GM12878 (cell line): ENCODE data around the gene EVC. TPM values are rescaled to one million over a fixed set of nuclear protein-coding genes. Genes with fewer than 3 reads are reported as not detected.

Experiments
- ATAC-seq: fragments of 200-7000 bp; cut with Tn5 transposase; 3 replicates; pipeline ENCODE4 v1.9.1; 2020; ENCODE audit warnings: mild to moderate bottlenecking, moderate library complexity
- BruUV-seq: library from RNA; stranded (reverse); fragments of 400-500 nt; replicated peaks from 2 replicates; lab custom pipeline; 2021; lab: Mats Ljungman, UMichigan
- CTCF ChIA-PET: fragments of 300-600 bp; sonication (Branson Sonifier 250); formaldehyde crosslinking; extraction: SDS; loops from one replicate; lab custom pipeline; 2021; ENCODE audit warnings: inconsistent platforms; lab: Yijun Ruan, JAX
- POLR2A ChIA-PET: fragments of 350-600 bp; formaldehyde crosslinking; extraction: SDS; loops from one replicate; lab custom pipeline; 2021; ENCODE audit warnings: inconsistent platforms; lab: Charles Lee
- RAD21 ChIA-PET: fragments of 300-600 bp; sonication (Branson Sonifier 250); formaldehyde crosslinking; loops from one replicate; lab custom pipeline; 2023; ENCODE audit warnings: antibody characterized with exemption; ENCODE audit not compliant: unreplicated experiment; lab: Charles Lee
- SMC1A ChIA-PET: fragments of 300-600 bp; sonication (Branson Sonifier 250); formaldehyde crosslinking; loops from one replicate; lab custom pipeline; 2023; ENCODE audit not compliant: unreplicated experiment, uncharacterized antibody; lab: Charles Lee
- DNase-seq: peaks from one replicate; pipeline ENCODE4 v3.0.0-alpha.2; 2011; ENCODE audit warnings: low read depth, low spot score
- FAIRE-seq: peaks from 3 replicates; lab custom pipeline; 2011; peaks lifted over from hg19 to GRCh38; lab: Jason Lieb, UNC
- H2AFZ ChIP-seq: 2 replicates; pipeline ENCODE4 v1.6.0; 2011; ENCODE audit warnings: low read depth, low read length, control low read depth; ENCODE audit not compliant: control insufficient read depth
- H3K27ac ChIP-seq: 2 replicates; pipeline ENCODE4 v1.5.1; 2011; ENCODE audit warnings: control low read depth; ENCODE audit not compliant: control insufficient read depth, insufficient read depth
- H3K27me3 ChIP-seq, 2 experiments: replicated peaks in 1 of 2; 2 replicates each; pipeline versions ENCODE4 v1.6.0 to v1.6.1; 2011; ENCODE audit warnings: low read length in 1 of 2; ENCODE audit not compliant: control insufficient read depth in 2 of 2, insufficient read depth in 2 of 2
- H3K36me3 ChIP-seq, 2 experiments: 2 replicates each; pipeline ENCODE4 v1.5.1; 2011; ENCODE audit warnings: low read length in 1 of 2; ENCODE audit not compliant: control insufficient read depth in 2 of 2, insufficient read depth in 2 of 2
- H3K4me1 ChIP-seq: 2 replicates; pipeline ENCODE4 v1.6.1; 2011; ENCODE audit warnings: mild to moderate bottlenecking, low read length, moderate library complexity, mixed read lengths; ENCODE audit not compliant: control insufficient read depth, insufficient read depth
- H3K4me2 ChIP-seq: 2 replicates; pipeline ENCODE4 v1.6.0; 2011; ENCODE audit warnings: control low read depth; ENCODE audit not compliant: control insufficient read depth, insufficient read depth
- H3K4me3 ChIP-seq: fragments of 200-600 bp; sonication (generic); 2 replicates; pipeline ENCODE4 v1.5.1; 2016
- H3K79me2 ChIP-seq: 2 replicates; pipeline ENCODE4 v1.6.0; 2011; ENCODE audit warnings: low read length; ENCODE audit not compliant: control insufficient read depth, insufficient read depth
- H3K9ac ChIP-seq: 2 replicates; pipeline ENCODE4 v1.8.0; 2011; ENCODE audit warnings: low read length, control low read depth, mixed read lengths; ENCODE audit not compliant: control insufficient read depth, insufficient read depth
- H3K9me3 ChIP-seq: replicated peaks from 3 replicates; pipeline ENCODE4 v1.5.1; 2011; ENCODE audit warnings: mild to moderate bottlenecking, low read length; ENCODE audit not compliant: control insufficient read depth, insufficient read depth
- H4K20me1 ChIP-seq: 2 replicates; pipeline ENCODE4 v1.6.0; 2011; ENCODE audit not compliant: control insufficient read depth, insufficient read depth
- BCL11A ChIP-seq: IDR thresholded peaks from 2 replicates; pipeline ENCODE4 v1.6.1; 2011; ENCODE audit warnings: low read depth, low read length
- CHD1 ChIP-seq: IDR thresholded peaks from 2 replicates; pipeline ENCODE4 v1.6.1; 2012; ENCODE audit warnings: low read depth, low read length, improper control_type of control experiment
- CHD2 ChIP-seq: IDR thresholded peaks from 2 replicates; pipeline ENCODE4 v1.6.1; 2011; ENCODE audit warnings: low read depth, low read length, improper control_type of control experiment, borderline replicate concordance
- CUX1 ChIP-seq: IDR thresholded peaks from 2 replicates; pipeline ENCODE4 v1.6.1; 2012; ENCODE audit warnings: improper control_type of control experiment, low read depth, low read length; ENCODE audit not compliant: insufficient replicate concordance
- MYB ChIP-seq: fragments of 150-350 bp; IDR thresholded peaks from 2 replicates; pipeline ENCODE4 v1.6.1; 2014; ENCODE audit warnings: mild to moderate bottlenecking, low read depth, low read length, borderline replicate concordance
- NFIC ChIP-seq: IDR thresholded peaks from 2 replicates; pipeline ENCODE4 v1.6.1; 2012; ENCODE audit warnings: low read depth, mild to moderate bottlenecking, inconsistent platforms, low read length, moderate library complexity
- NR2C1 ChIP-seq: fragments of 450-650 bp; IDR thresholded peaks from 2 replicates; pipeline ENCODE4 v1.6.1; 2017; ENCODE audit warnings: antibody characterized with exemption, mild to moderate bottlenecking, moderate library complexity
- PAX5 ChIP-seq: IDR thresholded peaks from 2 replicates; pipeline ENCODE4 v1.6.1; 2011; ENCODE audit warnings: low read depth, low read length, borderline replicate concordance
- RCOR1 ChIP-seq: conservative IDR thresholded peaks from 2 replicates; pipeline ENCODE4 v1.6.1; 2012; ENCODE audit warnings: low read depth, low read length, improper control_type of control experiment
- SREBF2 ChIP-seq: IDR thresholded peaks from 2 replicates; pipeline ENCODE4 v1.6.1; 2012; ENCODE audit warnings: mild to moderate bottlenecking, low read length
- ZSCAN29 ChIP-seq: fragments of 450-650 bp; IDR thresholded peaks from 2 replicates; pipeline ENCODE4 v1.6.1; 2017; ENCODE audit warnings: mild to moderate bottlenecking, moderate library complexity
- WGBS: methylation state at CpG from one replicate; pipeline ENCODE4 v1.1.6; 2016; ENCODE audit warnings: low lambda C conversion rate; ENCODE audit not compliant: insufficient replicate concordance, insufficient coverage; ENCODE audit errors: missing lambda C conversion rate; 5-methylcytosine and 5-hydroxymethylcytosine counted together
- in situ Hi-C: fragments of 300-500 bp; cut with MboI; formaldehyde crosslinking; loops from 9 replicates; pipeline ENCODE4 v1.14.3; 2018; ENCODE audit warnings: mixed read lengths
- intact Hi-C: fragments of 100-400 bp; cut with micrococcal nuclease; formaldehyde crosslinking; loops from one replicate; pipeline ENCODE4 v1.14.2; 2022; ENCODE audit not compliant: unreplicated experiment
- polyA plus RNA-seq, 11 experiments: library from polyadenylated mRNA; depleted of rRNA in 4 of 11; unstranded in 6 of 11; stranded (reverse) in 5 of 11; fragments of >200 nt; fragmentation: Nextera tagmentation in 4 of 11; fragmentation: Illumina TruSeq in 1 of 11; extraction: Ambion mirVana in 4 of 11; extraction: Trizol in 1 of 11; gene quantifications; 1 replicate in 1 of 11; 2 replicates in 10 of 11; pipeline versions ENCODE4 v1.2.1 to v1.2.3, GENCODE V29; 2011 to 2016; ENCODE audit warnings: inconsistent platforms in 2 of 11, missing spikeins in 2 of 11, low read depth in 1 of 11
- total RNA-seq, 4 experiments: library from RNA; depleted of rRNA in 3 of 4; stranded (reverse); fragments of >200 nt in 3 of 4; fragmentation: Illumina TruSeq in 1 of 4; extraction: Trizol in 1 of 4; gene quantifications; 2 replicates each; pipeline versions ENCODE4 v1.2.1 to v1.2.3, GENCODE V29; 2013 to 2021
- TF ChIP-seq, protein P1 (sequence below): fragments of 450-650 bp; IDR thresholded peaks from 2 replicates; pipeline ENCODE4 v1.6.1; 2018; ENCODE audit warnings: borderline replicate concordance, mild to moderate bottlenecking; ENCODE audit not compliant: partially characterized antibody

Gene EVC
- total and polyA plus RNA-seq, 10 of the 15 experiments (the other 5 are each of a cell fraction or from before 2014, with no cell fraction given) = 0.87 to 55.9 (median 15.6) TPM

DNA sequence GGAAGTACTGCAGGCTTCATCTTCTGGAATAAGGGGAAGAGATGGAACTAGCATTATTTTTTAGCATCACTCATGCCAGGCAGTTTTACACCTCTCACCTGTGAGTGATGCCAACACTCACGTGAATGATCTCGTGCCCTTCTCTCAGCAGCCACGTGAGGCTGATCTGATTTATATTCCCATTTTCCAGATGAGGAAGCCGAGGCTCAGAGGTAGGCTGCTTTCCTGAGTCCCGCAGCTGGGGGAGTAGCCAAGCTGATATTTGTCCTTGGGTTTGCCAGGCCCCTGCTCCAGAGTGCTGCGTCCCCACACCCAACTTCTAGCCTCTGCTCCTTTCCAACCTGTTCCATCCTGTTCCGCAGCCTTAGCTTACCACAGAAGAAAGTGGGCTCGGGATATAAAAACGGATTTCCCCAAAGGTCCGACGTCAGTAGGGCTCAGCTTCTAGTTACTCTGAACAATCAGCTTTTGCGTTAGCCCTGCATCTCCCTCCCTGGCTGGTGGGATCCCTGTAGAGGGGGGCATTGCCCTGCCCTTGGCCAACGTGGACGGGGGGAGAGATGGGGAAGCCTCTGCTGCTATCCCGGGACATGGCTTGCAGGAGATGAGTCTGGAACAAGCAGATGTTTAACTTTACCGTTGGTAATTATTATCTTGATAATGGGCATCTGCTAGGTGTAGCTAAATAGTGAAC, 9.3 kb downstream of the EVC start:
- POLR2A ChIA-PET = no interaction called here
- no peak overlapping the region for H3K9ac ChIP-seq
- ATAC-seq (no peak), DNase-seq (no peak), FAIRE-seq (no peak)
- peaks cover 3% of the 10 kb centered on the region; the same call in 1 of the 2 replicates for H3K4me1 ChIP-seq
- H2AFZ ChIP-seq = no peak overlapping the region
- intact Hi-C loops = no loop called here
- no peaks in the 10 kb centered on the region for H4K20me1 ChIP-seq
- CTCF ChIA-PET = interaction anchor here (1.1 kb wide), 1 partner anchor 320 kb away, joined by 3 read pairs; no protein-coding TSS in a partner anchor
- peaks cover 11% of the 10 kb centered on the region for H3K79me2 ChIP-seq
- BruUV-seq = no TSS peak
- H3K27me3 ChIP-seq = no peaks in the 10 kb centered on the region
- RAD21 ChIA-PET = no interaction called here
- no peak overlapping the region for H3K4me3 ChIP-seq
- SMC1A ChIA-PET = no interaction called here
- 8% methylated on average over 16 of the region's 16 CpGs for WGBS
- peaks cover 0 to 4% of the 10 kb centered on the region in 2 experiments; a peak in 1 of 4 replicates for H3K36me3 ChIP-seq
- H3K27ac ChIP-seq = no peak overlapping the region
- H3K4me2 ChIP-seq = no peak overlapping the region
- in situ Hi-C loops = no loop called here
- peaks cover 2% of the 10 kb centered on the region; the same call in 2 of the 3 replicates for H3K9me3 ChIP-seq
- TF ChIP-seq MYB = no peak
- no peak for TF ChIP-seq SREBF2
- TF ChIP-seq PAX5 = no peak
- TF ChIP-seq NFIC = no peak
- no peak for TF ChIP-seq ZSCAN29
- no peak for TF ChIP-seq CHD2
- TF ChIP-seq CHD1 = no peak
- no peak for TF ChIP-seq CUX1
- no peak for TF ChIP-seq NR2C1
- TF ChIP-seq RCOR1 = no peak
- TF ChIP-seq BCL11A = no peak
- TF ChIP-seq, protein P1, sequence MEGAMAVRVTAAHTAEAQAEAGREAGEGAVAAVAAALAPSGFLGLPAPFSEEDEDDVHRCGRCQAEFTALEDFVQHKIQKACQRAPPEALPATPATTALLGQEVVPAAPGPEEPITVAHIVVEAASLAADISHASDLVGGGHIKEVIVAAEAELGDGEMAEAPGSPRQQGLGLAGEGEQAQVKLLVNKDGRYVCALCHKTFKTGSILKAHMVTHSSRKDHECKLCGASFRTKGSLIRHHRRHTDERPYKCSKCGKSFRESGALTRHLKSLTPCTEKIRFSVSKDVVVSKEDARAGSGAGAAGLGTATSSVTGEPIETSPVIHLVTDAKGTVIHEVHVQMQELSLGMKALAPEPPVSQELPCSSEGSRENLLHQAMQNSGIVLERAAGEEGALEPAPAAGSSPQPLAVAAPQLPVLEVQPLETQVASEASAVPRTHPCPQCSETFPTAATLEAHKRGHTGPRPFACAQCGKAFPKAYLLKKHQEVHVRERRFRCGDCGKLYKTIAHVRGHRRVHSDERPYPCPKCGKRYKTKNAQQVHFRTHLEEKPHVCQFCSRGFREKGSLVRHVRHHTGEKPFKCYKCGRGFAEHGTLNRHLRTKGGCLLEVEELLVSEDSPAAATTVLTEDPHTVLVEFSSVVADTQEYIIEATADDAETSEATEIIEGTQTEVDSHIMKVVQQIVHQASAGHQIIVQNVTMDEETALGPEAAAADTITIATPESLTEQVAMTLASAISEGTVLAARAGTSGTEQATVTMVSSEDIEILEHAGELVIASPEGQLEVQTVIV = no peak
